ENCODE measurements around the gene SOWAHA.

The SOWAHA gene

GRCh38 chr5:132840313-132840712 is 27.2 kb downstream of the SOWAHA start:
- no peak overlapping the region for H3K27ac ChIP-seq (ENCODE audit: low read depth, low read length, poor library complexity, severe bottlenecking)
- H3K9me3 ChIP-seq (ENCODE audit: low read length): 0 out of 2 replicates have a peak, but pooled peaks cover 2% of the 10 kb centered on the region
- H4K20me1 ChIP-seq (ENCODE audit: insufficient read depth, low read length): no peaks in the 10 kb centered on the region
- H3K4me1 ChIP-seq (ENCODE audit: insufficient read depth, low read length, severe bottlenecking): no peaks in the 10 kb centered on the region
- H3K36me3 ChIP-seq (ENCODE audit: insufficient read depth, low read length): no peaks in the 10 kb centered on the region
- H3F3A ChIP-seq (ENCODE audit: insufficient read depth, low read length): no peaks in the 10 kb centered on the region
- H2AFZ ChIP-seq (ENCODE audit: low read length): no peak overlapping the region
- TF ChIP-seq EZH2 (IDR thresholded peaks at IDR 0.05; ENCODE audit: borderline replicate concordance, low read length): no peak
- no peak for TF ChIP-seq CTCF (IDR thresholded peaks at IDR 0.05; ENCODE audit: low read length)
- H3K9me2 ChIP-seq (ENCODE audit: low read depth, low read length): no peaks in the 10 kb centered on the region
- no peak overlapping the region for H3K4me3 ChIP-seq (ENCODE audit: low read depth, low read length, poor library complexity, severe bottlenecking)
- H3K79me2 ChIP-seq (ENCODE audit: insufficient read depth, low read length): no peaks in the 10 kb centered on the region
- no peak overlapping the region for H3K4me2 ChIP-seq (ENCODE audit: low read length)
- H3K27me3 ChIP-seq (ENCODE audit: insufficient read depth, low read length): no peaks in the 10 kb centered on the region
- H3K9ac ChIP-seq (ENCODE audit: low read length): no peak overlapping the region

DNA sequence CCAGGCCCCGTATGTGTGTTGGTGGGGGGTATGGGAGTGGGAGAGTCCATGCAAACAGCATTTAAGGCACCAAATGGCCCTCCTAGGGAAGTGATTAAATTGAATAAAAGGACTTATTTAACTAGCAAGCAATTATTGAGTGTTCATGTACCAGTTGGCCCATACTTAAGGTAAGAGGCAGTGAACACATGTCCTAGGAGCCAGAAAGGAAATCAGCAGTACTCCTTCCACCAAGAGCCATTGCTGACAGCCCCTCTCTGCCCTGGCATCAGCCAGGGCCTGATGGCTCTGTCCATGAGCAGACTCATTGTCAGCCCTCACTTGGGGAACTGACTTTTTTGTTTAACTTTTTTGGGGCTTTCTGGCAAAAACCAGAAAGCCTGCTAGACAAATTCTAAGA is 27.8 kb downstream of the SOWAHA start:
- no peaks in the 10 kb centered on the region for H3K79me2 ChIP-seq (ENCODE audit: insufficient read depth, low read length)
- no peaks in the 10 kb centered on the region for H3K36me3 ChIP-seq (ENCODE audit: insufficient read depth, low read length)
- no peaks in the 10 kb centered on the region for H3F3A ChIP-seq (ENCODE audit: insufficient read depth, low read length)
- no peak for TF ChIP-seq EZH2 (IDR thresholded peaks at IDR 0.05; ENCODE audit: borderline replicate concordance, low read length)
- TF ChIP-seq CTCF (IDR thresholded peaks at IDR 0.05; ENCODE audit: low read length): no peak
- H3K27ac ChIP-seq (ENCODE audit: low read depth, low read length, poor library complexity, severe bottlenecking): no peak overlapping the region
- H2AFZ ChIP-seq (ENCODE audit: low read length): no peak overlapping the region
- H4K20me1 ChIP-seq (ENCODE audit: insufficient read depth, low read length): no peaks in the 10 kb centered on the region
- H3K9me3 ChIP-seq (ENCODE audit: low read length): 0 out of 2 replicates have a peak, but pooled peaks cover 2% of the 10 kb centered on the region
- H3K27me3 ChIP-seq (ENCODE audit: insufficient read depth, low read length): no peaks in the 10 kb centered on the region
- no peak overlapping the region for H3K4me2 ChIP-seq (ENCODE audit: low read length)
- no peak overlapping the region for H3K9ac ChIP-seq (ENCODE audit: low read length)
- H3K4me3 ChIP-seq (ENCODE audit: low read depth, low read length, poor library complexity, severe bottlenecking): no peak overlapping the region
- H3K4me1 ChIP-seq (ENCODE audit: insufficient read depth, low read length, severe bottlenecking): no peaks in the 10 kb centered on the region
- no peaks in the 10 kb centered on the region for H3K9me2 ChIP-seq (ENCODE audit: low read depth, low read length)

GRCh38 chr5:132841305-132841704 is 28.2 kb downstream of the SOWAHA start:
- H3K27me3 ChIP-seq (ENCODE audit: insufficient read depth, low read length): no peaks in the 10 kb centered on the region
- H3K9ac ChIP-seq (ENCODE audit: low read length): no peak overlapping the region
- TF ChIP-seq CTCF (IDR thresholded peaks at IDR 0.05; ENCODE audit: low read length) (no peak), EZH2 (IDR thresholded peaks at IDR 0.05; ENCODE audit: borderline replicate concordance, low read length) (no peak)
- no peak overlapping the region for H3K27ac ChIP-seq (ENCODE audit: low read depth, low read length, poor library complexity, severe bottlenecking)
- H3K36me3 ChIP-seq (ENCODE audit: insufficient read depth, low read length): no peaks in the 10 kb centered on the region
- no peaks in the 10 kb centered on the region for H3K4me1 ChIP-seq (ENCODE audit: insufficient read depth, low read length, severe bottlenecking)
- H3K4me2 ChIP-seq (ENCODE audit: low read length): no peak overlapping the region
- no peaks in the 10 kb centered on the region for H3K79me2 ChIP-seq (ENCODE audit: insufficient read depth, low read length)
- no peaks in the 10 kb centered on the region for H4K20me1 ChIP-seq (ENCODE audit: insufficient read depth, low read length)
- H3K9me2 ChIP-seq (ENCODE audit: low read depth, low read length): no peaks in the 10 kb centered on the region
- no peaks in the 10 kb centered on the region for H3F3A ChIP-seq (ENCODE audit: insufficient read depth, low read length)
- H3K9me3 ChIP-seq (ENCODE audit: low read length): 0 out of 2 replicates have a peak, but pooled peaks cover 2% of the 10 kb centered on the region
- no peak overlapping the region for H2AFZ ChIP-seq (ENCODE audit: low read length)
- H3K4me3 ChIP-seq (ENCODE audit: low read depth, low read length, poor library complexity, severe bottlenecking): no peak overlapping the region
